Measurements from ENCODE around the gene HIVEP2. TPM values are rescaled to one million over a fixed set of nuclear protein-coding genes. Genes with fewer than 3 reads are reported as not detected.

The HIVEP2 gene
- total and polyA plus RNA-seq, 2 donors from 2014 or later: 2.4 to 26.0 TPM

GRCh38 chr6:142737368-142738034 lies 207.5 kb downstream of the HIVEP2 start:
- no peaks in the 10 kb centered on the region for H3K4me1 ChIP-seq (ENCODE audit: control insufficient read depth in 2 of 3, insufficient read depth in 2 of 3, low read depth in 1 of 3, low read length in 3 of 3)

GRCh38 chr6:142735204-142735603 lies 209.8 kb downstream of the HIVEP2 start:
- Histone ChIP-seq H3K9ac (ENCODE audit: low read length in 3 of 3) (no peak overlapping the region), H3K27ac (ENCODE audit: low read depth in 2 of 2, low read length in 2 of 2) (no peak overlapping the region), H3K9me3 (ENCODE audit: control insufficient read depth in 2 of 3, insufficient read depth in 1 of 3, low read length in 3 of 3) (no peaks in the 10 kb centered on the region), H3K4me1 (ENCODE audit: control insufficient read depth in 2 of 3, insufficient read depth in 2 of 3, low read depth in 1 of 3, low read length in 3 of 3) (no peaks in the 10 kb centered on the region), H3K27me3 (ENCODE audit: control insufficient read depth, insufficient read depth, low read length) (no peaks in the 10 kb centered on the region), H3K4me3 (ENCODE audit: low read length in 3 of 3) (no peak overlapping the region), H3K36me3 (ENCODE audit: control insufficient read depth in 2 of 3, insufficient read depth in 3 of 3, low read length in 3 of 3) (no peaks in the 10 kb centered on the region)
- DNase-seq (no peak), FAIRE-seq (no peak)
- intact Hi-C loops (cut with DNase I): no loop called here
- no peak for TF ChIP-seq CTCF (IDR thresholded peaks at IDR 0.05; ENCODE audit: borderline replicate concordance, extremely low read depth, insufficient read depth)

More at GRCh38 chr6:142737368-142738034, 207.5 kb downstream of the HIVEP2 start:
- H3K36me3 ChIP-seq (ENCODE audit: control insufficient read depth in 2 of 3, insufficient read depth in 3 of 3, low read length in 3 of 3): no peaks in the 10 kb centered on the region
- H3K27me3 ChIP-seq (ENCODE audit: control insufficient read depth, insufficient read depth, low read length): no peaks in the 10 kb centered on the region
- no peak overlapping the region for H3K27ac ChIP-seq (ENCODE audit: low read depth in 2 of 2, low read length in 2 of 2)
- intact Hi-C loops (cut with DNase I): no loop called here
- no peak overlapping the region for H3K9ac ChIP-seq (ENCODE audit: low read length in 3 of 3)
- H3K9me3 ChIP-seq (ENCODE audit: control insufficient read depth in 2 of 3, insufficient read depth in 1 of 3, low read length in 3 of 3): no peaks in the 10 kb centered on the region
- no peak for DNase-seq
- no peak overlapping the region for H3K4me3 ChIP-seq (ENCODE audit: low read length in 3 of 3)
- no peak for TF ChIP-seq CTCF (IDR thresholded peaks at IDR 0.05; ENCODE audit: borderline replicate concordance, extremely low read depth, insufficient read depth)
- no peak for FAIRE-seq

- no peak overlapping the region for H3K9ac ChIP-seq (ENCODE audit: low read length in 3 of 3)
- H3K27ac ChIP-seq (ENCODE audit: low read depth in 2 of 2, low read length in 2 of 2): no peak overlapping the region
- no peaks in the 10 kb centered on the region for H3K36me3 ChIP-seq (ENCODE audit: control insufficient read depth in 2 of 3, insufficient read depth in 3 of 3, low read length in 3 of 3)
- no peak overlapping the region for H3K4me3 ChIP-seq (ENCODE audit: low read length in 3 of 3)
- TF ChIP-seq CTCF (IDR thresholded peaks at IDR 0.05; ENCODE audit: borderline replicate concordance, extremely low read depth, insufficient read depth): no peak
- H3K27me3 ChIP-seq (ENCODE audit: control insufficient read depth, insufficient read depth, low read length): no peaks in the 10 kb centered on the region
- no peaks in the 10 kb centered on the region for H3K9me3 ChIP-seq (ENCODE audit: control insufficient read depth in 2 of 3, insufficient read depth in 1 of 3, low read length in 3 of 3)
- DNase-seq (no peak), FAIRE-seq (no peak)
- peaks cover 0 to 2% (median 0%) of the 10 kb centered on the region in 3 donors for H3K4me1 ChIP-seq (ENCODE audit: control insufficient read depth in 2 of 3, insufficient read depth in 2 of 3, low read depth in 1 of 3, low read length in 3 of 3)
- intact Hi-C loops (cut with DNase I): no loop called here
Observed at GRCh38 chr6:142732790-142733189, 212.2 kb downstream of the HIVEP2 start.

- intact Hi-C loops (cut with DNase I): no loop called here
- no peak overlapping the region for H3K9ac ChIP-seq (ENCODE audit: low read length in 3 of 3)
- no peak overlapping the region for H3K4me3 ChIP-seq (ENCODE audit: low read length in 3 of 3)
- H3K9me3 ChIP-seq (ENCODE audit: control insufficient read depth in 2 of 3, insufficient read depth in 1 of 3, low read length in 3 of 3): no peaks in the 10 kb centered on the region
- DNase-seq: no peak
- peaks cover 0 to 2% (median 0%) of the 10 kb centered on the region in 3 donors for H3K4me1 ChIP-seq (ENCODE audit: control insufficient read depth in 2 of 3, insufficient read depth in 2 of 3, low read depth in 1 of 3, low read length in 3 of 3)
- no peaks in the 10 kb centered on the region for H3K36me3 ChIP-seq (ENCODE audit: control insufficient read depth in 2 of 3, insufficient read depth in 3 of 3, low read length in 3 of 3)
- no peak for TF ChIP-seq CTCF (IDR thresholded peaks at IDR 0.05; ENCODE audit: borderline replicate concordance, extremely low read depth, insufficient read depth)
- no peaks in the 10 kb centered on the region for H3K27me3 ChIP-seq (ENCODE audit: control insufficient read depth, insufficient read depth, low read length)
- FAIRE-seq: no peak
- H3K27ac ChIP-seq (ENCODE audit: low read depth in 2 of 2, low read length in 2 of 2): no peak overlapping the region
Observed at GRCh38 chr6:142731611-142732010, 213.4 kb downstream of the HIVEP2 start.
